ENCODE measurements around the gene NFYC. TPM values are rescaled to one million over a fixed set of nuclear protein-coding genes. Genes with fewer than 3 reads are reported as not detected.

NFYC gene
- total and polyA plus RNA-seq, 3 donors from 2014 or later = 69.1 to 83.9 (median 70.0) TPM

DNA sequence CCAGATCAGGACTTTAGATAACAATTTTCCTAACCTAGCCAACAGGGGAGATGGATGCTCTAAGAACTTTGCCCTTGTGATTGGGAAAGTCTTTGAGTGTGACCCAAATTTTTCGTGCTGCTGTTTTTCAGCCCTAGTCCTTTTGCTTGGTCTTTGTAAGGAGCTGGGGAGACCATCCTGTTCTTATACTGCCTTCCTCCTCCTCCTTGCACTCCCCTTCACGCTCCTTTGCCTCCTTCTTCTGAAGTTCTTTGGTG, 97.8 kb downstream of the NFYC start:
- no peaks in the 10 kb centered on the region for H3K27me3 ChIP-seq
- H3K4me1 ChIP-seq = no peaks in the 10 kb centered on the region
- DNase-seq = no peak
- H3K36me3 ChIP-seq (ENCODE audit: low read depth, missing control alignments) = no peaks in the 10 kb centered on the region
- TF ChIP-seq POLR2A (IDR thresholded peaks at IDR 0.05) = no peak
- TF ChIP-seq, protein P1, sequence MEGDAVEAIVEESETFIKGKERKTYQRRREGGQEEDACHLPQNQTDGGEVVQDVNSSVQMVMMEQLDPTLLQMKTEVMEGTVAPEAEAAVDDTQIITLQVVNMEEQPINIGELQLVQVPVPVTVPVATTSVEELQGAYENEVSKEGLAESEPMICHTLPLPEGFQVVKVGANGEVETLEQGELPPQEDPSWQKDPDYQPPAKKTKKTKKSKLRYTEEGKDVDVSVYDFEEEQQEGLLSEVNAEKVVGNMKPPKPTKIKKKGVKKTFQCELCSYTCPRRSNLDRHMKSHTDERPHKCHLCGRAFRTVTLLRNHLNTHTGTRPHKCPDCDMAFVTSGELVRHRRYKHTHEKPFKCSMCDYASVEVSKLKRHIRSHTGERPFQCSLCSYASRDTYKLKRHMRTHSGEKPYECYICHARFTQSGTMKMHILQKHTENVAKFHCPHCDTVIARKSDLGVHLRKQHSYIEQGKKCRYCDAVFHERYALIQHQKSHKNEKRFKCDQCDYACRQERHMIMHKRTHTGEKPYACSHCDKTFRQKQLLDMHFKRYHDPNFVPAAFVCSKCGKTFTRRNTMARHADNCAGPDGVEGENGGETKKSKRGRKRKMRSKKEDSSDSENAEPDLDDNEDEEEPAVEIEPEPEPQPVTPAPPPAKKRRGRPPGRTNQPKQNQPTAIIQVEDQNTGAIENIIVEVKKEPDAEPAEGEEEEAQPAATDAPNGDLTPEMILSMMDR (IDR thresholded peaks at IDR 0.05) = no peak
- H3K27ac ChIP-seq = no peak overlapping the region
- 70 to 80% methylated on average over 2 of the region's 2 CpGs for WGBS, 2 donors
- no peaks in the 10 kb centered on the region for H3K9me3 ChIP-seq
- H3K4me3 ChIP-seq = no peak overlapping the region
- intact Hi-C loops (cut with DNase I; ENCODE audit: low total_unique reads) = no loop called here

DNA sequence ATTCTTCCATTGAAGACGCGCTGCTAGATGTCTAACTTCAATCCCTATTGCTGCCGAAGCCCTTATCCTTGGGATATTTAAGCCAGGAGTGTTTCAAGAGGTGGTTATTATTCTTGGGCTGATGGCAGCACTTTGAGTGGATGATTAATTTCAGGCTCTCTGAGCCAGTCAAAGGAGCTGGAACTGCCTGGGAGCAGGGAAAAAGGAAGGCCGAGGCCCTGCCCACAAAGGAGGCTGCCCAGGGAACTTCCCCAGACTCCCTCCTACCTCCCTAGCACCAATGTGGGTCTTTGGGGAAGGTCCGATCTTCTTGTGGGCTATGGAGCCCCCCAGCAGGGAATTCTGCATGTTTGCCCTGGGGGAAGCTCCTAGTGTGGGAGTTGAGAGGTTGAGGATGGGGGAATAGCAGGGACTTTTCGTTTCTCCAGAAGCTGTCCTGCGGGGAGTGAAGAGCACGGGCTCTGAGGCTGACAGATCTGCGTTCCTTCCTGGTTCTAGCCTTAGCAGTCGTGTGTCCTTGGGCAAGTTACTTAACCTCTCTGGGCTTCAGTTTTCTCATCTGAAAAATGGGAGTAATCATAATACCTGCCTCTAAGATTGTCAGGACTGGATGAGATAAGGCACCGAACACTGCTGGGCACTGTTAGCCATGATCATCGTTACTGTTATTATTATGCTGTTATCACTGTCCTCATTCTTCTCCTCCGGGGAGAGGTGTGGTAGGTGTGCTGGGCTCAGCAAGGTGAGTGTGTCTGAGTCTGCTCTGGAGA, 98.3 kb downstream of the NFYC start:
- Histone ChIP-seq H3K9me3 (no peaks in the 10 kb centered on the region), H3K4me3 (no peak overlapping the region), H3K36me3 (ENCODE audit: low read depth, missing control alignments) (no peaks in the 10 kb centered on the region), H3K4me1 (no peaks in the 10 kb centered on the region), H3K27ac (no peak overlapping the region), H3K27me3 (no peaks in the 10 kb centered on the region)
- TF ChIP-seq, protein P1 (IDR thresholded peaks at IDR 0.05) = no peak
- TF ChIP-seq POLR2A (IDR thresholded peaks at IDR 0.05) = no peak
- 87% methylated on average over 13 of the region's 13 CpGs for WGBS, 2 donors
- no peak for DNase-seq
- intact Hi-C loops (cut with DNase I; ENCODE audit: low total_unique reads) = no loop called here

GRCh38 chr1:40792036-40792435, 100.5 kb downstream of the NFYC start:
- intact Hi-C loops (cut with DNase I; ENCODE audit: low total_unique reads) = no loop called here
- no peak for DNase-seq
- H3K27me3 ChIP-seq = no peaks in the 10 kb centered on the region
- no peak overlapping the region for H3K27ac ChIP-seq
- H3K4me1 ChIP-seq = no peaks in the 10 kb centered on the region
- TF ChIP-seq, protein P1 (IDR thresholded peaks at IDR 0.05) = no peak
- TF ChIP-seq POLR2A (IDR thresholded peaks at IDR 0.05) = no peak
- no peaks in the 10 kb centered on the region for H3K9me3 ChIP-seq
- WGBS, 2 donors = 85 to 87% methylated on average over 5 to 7 of the region's 7 CpGs
- H3K36me3 ChIP-seq (ENCODE audit: low read depth, missing control alignments) = no peaks in the 10 kb centered on the region
- H3K4me3 ChIP-seq = no peak overlapping the region

DNA sequence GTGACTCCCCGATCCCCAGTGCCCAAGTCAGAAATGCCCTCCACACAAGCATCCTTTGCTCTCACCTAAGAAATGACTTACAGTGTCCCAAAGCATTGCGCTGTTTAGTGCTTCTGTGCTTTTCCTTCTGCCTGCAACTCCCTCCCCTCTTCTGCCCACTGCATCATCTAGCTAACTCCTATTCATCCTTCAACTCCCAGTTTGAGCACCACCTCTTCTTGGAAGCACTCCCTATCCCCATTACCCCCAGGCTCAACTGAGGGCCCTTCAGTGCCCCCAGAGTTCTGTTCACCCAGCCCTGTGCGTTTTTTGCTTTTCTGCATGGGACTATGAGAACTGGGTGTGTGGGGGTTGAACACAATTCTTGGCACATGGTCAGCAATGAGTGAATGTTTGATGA, 102.1 kb downstream of the NFYC start:
- WGBS, 2 donors = 86 to 96% methylated on average over 3 of the region's 3 CpGs
- H3K4me1 ChIP-seq = peaks cover 2% of the 10 kb centered on the region
- no peak overlapping the region for H3K4me3 ChIP-seq
- H3K27ac ChIP-seq = no peak overlapping the region
- no peaks in the 10 kb centered on the region for H3K9me3 ChIP-seq
- H3K27me3 ChIP-seq = no peaks in the 10 kb centered on the region
- intact Hi-C loops (cut with DNase I; ENCODE audit: low total_unique reads) = no loop called here
- no peaks in the 10 kb centered on the region for H3K36me3 ChIP-seq (ENCODE audit: low read depth, missing control alignments)
- DNase-seq = no peak
- TF ChIP-seq, protein P1 (IDR thresholded peaks at IDR 0.05) = no peak
- TF ChIP-seq POLR2A (IDR thresholded peaks at IDR 0.05) = no peak

DNA sequence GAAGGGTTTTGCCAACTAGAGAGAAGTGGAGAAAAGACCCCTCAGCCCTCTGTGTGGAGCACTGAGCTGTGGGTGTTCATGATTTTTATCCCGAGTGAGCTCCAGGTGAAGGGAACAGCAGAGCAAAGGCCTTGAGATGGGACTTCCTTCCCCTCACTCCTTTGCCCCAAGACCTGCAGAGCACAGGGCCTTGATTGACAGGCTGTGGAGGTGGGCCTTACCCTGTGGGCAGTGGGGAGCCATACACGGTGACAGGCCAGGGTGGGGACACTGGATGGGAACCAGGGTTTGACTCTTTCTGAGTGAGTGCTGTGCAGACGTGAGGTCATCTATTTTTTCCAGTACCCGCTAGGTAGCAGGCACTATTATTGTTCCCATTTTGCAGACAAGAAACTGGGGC, 102.5 kb downstream of the NFYC start:
- Histone ChIP-seq H3K4me3 (no peak overlapping the region), H3K27me3 (no peaks in the 10 kb centered on the region), H3K4me1 (peaks cover 6% of the 10 kb centered on the region), H3K36me3 (ENCODE audit: low read depth, missing control alignments) (no peaks in the 10 kb centered on the region), H3K27ac (no peak overlapping the region), H3K9me3 (no peaks in the 10 kb centered on the region)
- DNase-seq = no peak
- no peak for TF ChIP-seq POLR2A (IDR thresholded peaks at IDR 0.05)
- TF ChIP-seq, protein P1 (IDR thresholded peaks at IDR 0.05) = no peak
- 85 to 92% methylated on average over 4 of the region's 4 CpGs for WGBS, 2 donors
- intact Hi-C loops (cut with DNase I; ENCODE audit: low total_unique reads) = no loop called here
